Measurements from ENCODE around the gene PHF12.

- TF ChIP-seq CTCF (IDR thresholded peaks at IDR 0.05) (no peak), POLR2AphosphoS5 (IDR thresholded peaks at IDR 0.05) (no peak)
Observed at GRCh38 chr17:28997806-28998205, 46.5 kb upstream of the PHF12 start.
